Loucy (cell line): Measurements from ENCODE around the gene PIP5K1C.

Source experiments
- H2AFZ ChIP-seq: fragments of 200-600 bp; sonication (generic); 2 replicates; pipeline ENCODE4 v1.6.0; 2016; ENCODE audit warnings: antibody characterized with exemption, mild to moderate bottlenecking, low read length, moderate library complexity
- H3F3A ChIP-seq: fragments of 200-600 bp; 2 replicates; pipeline ENCODE4 v1.6.0; 2016; ENCODE audit warnings: antibody characterized with exemption, low read depth, mild to moderate bottlenecking
- H3K27me3 ChIP-seq: fragments of 200-600 bp; sonication (generic); 2 replicates; pipeline ENCODE4 v1.6.1; 2014; ENCODE audit warnings: low read length, mild to moderate bottlenecking; ENCODE audit not compliant: insufficient read depth, poor library complexity, severe bottlenecking
- H3K36me3 ChIP-seq: fragments of 200-600 bp; sonication (generic); 2 replicates; pipeline ENCODE4 v1.6.1; 2016; ENCODE audit warnings: low read length; ENCODE audit not compliant: insufficient read depth
- H3K4me1 ChIP-seq: fragments of 200-600 bp; sonication (generic); 2 replicates; pipeline ENCODE4 v1.5.1; 2014; ENCODE audit warnings: low read length, mild to moderate bottlenecking; ENCODE audit not compliant: insufficient read depth, poor library complexity, severe bottlenecking
- H3K4me2 ChIP-seq: fragments of 200-600 bp; sonication (generic); 2 replicates; pipeline ENCODE4 v1.6.0; 2014; ENCODE audit warnings: antibody characterized with exemption, low read length, low read depth, mild to moderate bottlenecking; ENCODE audit not compliant: poor library complexity, severe bottlenecking
- H3K4me3 ChIP-seq: fragments of 200-600 bp; sonication (generic); 2 replicates; pipeline ENCODE4 v1.5.1; 2014; ENCODE audit warnings: low read length, mild to moderate bottlenecking, mixed read lengths; ENCODE audit not compliant: poor library complexity, severe bottlenecking
- H3K79me2 ChIP-seq: fragments of 200-600 bp; sonication (generic); 2 replicates; pipeline ENCODE4 v1.6.1; 2014; ENCODE audit warnings: low read length; ENCODE audit not compliant: insufficient read depth
- H3K9ac ChIP-seq: fragments of 200-600 bp; sonication (generic); 2 replicates; pipeline ENCODE4 v1.6.0; 2014; ENCODE audit warnings: mild to moderate bottlenecking, low read depth, low read length, moderate library complexity; ENCODE audit not compliant: poor library complexity, severe bottlenecking
- H3K9me2 ChIP-seq: fragments of 200-600 bp; sonication (generic); replicated peaks from 2 replicates; pipeline ENCODE4 v1.6.1; 2016; ENCODE audit warnings: low read depth, low read length, mixed read lengths
- H3K9me3 ChIP-seq: fragments of 200-600 bp; sonication (generic); 2 replicates; pipeline ENCODE4 v1.6.1; 2014; ENCODE audit warnings: mild to moderate bottlenecking, antibody characterized with exemption, low read length, low read depth; ENCODE audit not compliant: insufficient read depth
- H4K20me1 ChIP-seq: fragments of 200-600 bp; sonication (generic); 2 replicates; pipeline ENCODE4 v1.6.0; 2014; ENCODE audit warnings: antibody characterized with exemption, low read length, mild to moderate bottlenecking; ENCODE audit not compliant: insufficient read depth, poor library complexity, severe bottlenecking
- EZH2phosphoT487 ChIP-seq: fragments of 200-600 bp; IDR thresholded peaks from 2 replicates; pipeline ENCODE4 v1.6.1; 2018; ENCODE audit warnings: antibody characterized with exemption, mild to moderate bottlenecking, moderate library complexity, borderline replicate concordance
- TF ChIP-seq, protein P1 (sequence below): fragments of 200-600 bp; sonication (generic); conservative IDR thresholded peaks from 2 replicates; pipeline ENCODE4 v1.5.1; 2014; ENCODE audit warnings: mild to moderate bottlenecking, antibody characterized with exemption, low read length

The PIP5K1C gene

DNA sequence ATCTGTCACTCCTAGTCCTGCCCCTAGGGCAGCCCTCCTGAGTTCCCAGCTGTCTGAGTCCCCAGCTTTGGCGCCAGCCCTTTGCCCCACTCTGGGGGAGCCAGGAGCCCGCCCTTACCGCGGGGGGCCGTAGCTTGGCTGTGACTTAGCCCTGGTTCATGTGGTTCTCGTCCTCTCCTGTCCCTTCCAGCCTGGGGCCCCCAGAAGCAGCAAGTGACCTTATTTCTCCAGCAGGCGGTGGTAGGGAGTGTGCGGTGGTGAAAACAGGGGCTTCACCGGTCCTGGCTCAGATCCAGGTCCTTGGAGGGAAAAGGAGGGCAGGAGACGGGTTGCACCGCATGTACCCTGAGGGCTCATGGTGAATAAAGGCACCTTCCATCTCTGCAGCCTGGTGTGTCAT, 107.1 kb downstream of the PIP5K1C start:
- no peak overlapping the region for H2AFZ ChIP-seq
- H3K4me1 ChIP-seq = no peaks in the 10 kb centered on the region
- H3K9ac ChIP-seq = no peak overlapping the region
- H3K9me3 ChIP-seq = peaks cover 6% of the 10 kb centered on the region; the same call in 1 of the 2 replicates
- no peaks in the 10 kb centered on the region for H3K36me3 ChIP-seq
- no peaks in the 10 kb centered on the region for H4K20me1 ChIP-seq
- no peaks in the 10 kb centered on the region for H3K27me3 ChIP-seq
- TF ChIP-seq, protein P1, sequence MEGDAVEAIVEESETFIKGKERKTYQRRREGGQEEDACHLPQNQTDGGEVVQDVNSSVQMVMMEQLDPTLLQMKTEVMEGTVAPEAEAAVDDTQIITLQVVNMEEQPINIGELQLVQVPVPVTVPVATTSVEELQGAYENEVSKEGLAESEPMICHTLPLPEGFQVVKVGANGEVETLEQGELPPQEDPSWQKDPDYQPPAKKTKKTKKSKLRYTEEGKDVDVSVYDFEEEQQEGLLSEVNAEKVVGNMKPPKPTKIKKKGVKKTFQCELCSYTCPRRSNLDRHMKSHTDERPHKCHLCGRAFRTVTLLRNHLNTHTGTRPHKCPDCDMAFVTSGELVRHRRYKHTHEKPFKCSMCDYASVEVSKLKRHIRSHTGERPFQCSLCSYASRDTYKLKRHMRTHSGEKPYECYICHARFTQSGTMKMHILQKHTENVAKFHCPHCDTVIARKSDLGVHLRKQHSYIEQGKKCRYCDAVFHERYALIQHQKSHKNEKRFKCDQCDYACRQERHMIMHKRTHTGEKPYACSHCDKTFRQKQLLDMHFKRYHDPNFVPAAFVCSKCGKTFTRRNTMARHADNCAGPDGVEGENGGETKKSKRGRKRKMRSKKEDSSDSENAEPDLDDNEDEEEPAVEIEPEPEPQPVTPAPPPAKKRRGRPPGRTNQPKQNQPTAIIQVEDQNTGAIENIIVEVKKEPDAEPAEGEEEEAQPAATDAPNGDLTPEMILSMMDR = no peak
- TF ChIP-seq EZH2phosphoT487 = no peak
- H3K4me2 ChIP-seq = no peak overlapping the region
- H3K4me3 ChIP-seq = no peak overlapping the region
- H3K9me2 ChIP-seq = no peaks in the 10 kb centered on the region
- H3F3A ChIP-seq = no peaks in the 10 kb centered on the region
- H3K79me2 ChIP-seq = no peaks in the 10 kb centered on the region

DNA sequence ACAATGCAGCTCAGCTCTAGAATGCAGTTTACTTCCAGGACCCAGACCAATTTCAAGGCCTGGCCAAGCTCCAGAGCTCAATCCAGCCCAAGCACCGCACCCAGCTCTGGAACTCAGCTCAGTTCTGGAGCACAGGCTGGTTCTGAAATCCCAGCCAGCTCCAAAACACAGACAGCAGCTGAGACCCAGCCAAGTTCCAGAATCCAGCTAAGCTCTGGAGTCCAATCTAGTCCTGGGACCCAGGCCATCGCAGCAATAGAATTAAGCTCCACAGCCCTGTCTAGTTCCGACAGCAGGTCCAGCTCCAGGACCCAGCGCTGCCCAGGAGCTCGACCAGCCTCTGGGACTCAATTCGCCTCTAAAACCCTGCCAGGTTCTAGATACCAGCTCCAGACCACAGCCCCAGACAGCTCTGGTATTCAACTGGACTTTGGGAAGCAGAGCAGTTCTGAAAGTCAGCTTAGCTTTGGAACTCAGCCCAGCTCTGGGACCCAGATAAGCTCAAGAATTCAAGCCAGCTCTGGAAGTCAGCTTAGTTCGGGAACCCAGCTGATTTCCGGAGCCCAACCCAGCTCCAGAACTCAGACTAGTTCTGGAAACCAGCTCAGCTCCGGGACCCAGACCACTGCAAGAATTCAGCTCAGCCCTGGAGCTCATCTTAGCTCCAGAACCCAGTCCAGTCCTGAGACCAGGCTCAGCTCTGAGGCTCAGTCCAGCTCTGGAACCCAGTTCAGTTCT, 108.2 kb downstream of the PIP5K1C start:
- Histone ChIP-seq H4K20me1 (no peaks in the 10 kb centered on the region), H3K79me2 (no peaks in the 10 kb centered on the region), H3K36me3 (no peaks in the 10 kb centered on the region), H3K9me2 (no peaks in the 10 kb centered on the region), H3K9me3 (peaks cover 6% of the 10 kb centered on the region; the same call in 1 of the 2 replicates), H3K27me3 (no peaks in the 10 kb centered on the region), H3F3A (no peaks in the 10 kb centered on the region), H3K4me1 (no peaks in the 10 kb centered on the region), H3K9ac (no peak overlapping the region), H2AFZ (no peak overlapping the region), H3K4me3 (no peak overlapping the region), H3K4me2 (no peak overlapping the region)
- TF ChIP-seq, protein P1 = no peak
- TF ChIP-seq EZH2phosphoT487 = no peak

DNA sequence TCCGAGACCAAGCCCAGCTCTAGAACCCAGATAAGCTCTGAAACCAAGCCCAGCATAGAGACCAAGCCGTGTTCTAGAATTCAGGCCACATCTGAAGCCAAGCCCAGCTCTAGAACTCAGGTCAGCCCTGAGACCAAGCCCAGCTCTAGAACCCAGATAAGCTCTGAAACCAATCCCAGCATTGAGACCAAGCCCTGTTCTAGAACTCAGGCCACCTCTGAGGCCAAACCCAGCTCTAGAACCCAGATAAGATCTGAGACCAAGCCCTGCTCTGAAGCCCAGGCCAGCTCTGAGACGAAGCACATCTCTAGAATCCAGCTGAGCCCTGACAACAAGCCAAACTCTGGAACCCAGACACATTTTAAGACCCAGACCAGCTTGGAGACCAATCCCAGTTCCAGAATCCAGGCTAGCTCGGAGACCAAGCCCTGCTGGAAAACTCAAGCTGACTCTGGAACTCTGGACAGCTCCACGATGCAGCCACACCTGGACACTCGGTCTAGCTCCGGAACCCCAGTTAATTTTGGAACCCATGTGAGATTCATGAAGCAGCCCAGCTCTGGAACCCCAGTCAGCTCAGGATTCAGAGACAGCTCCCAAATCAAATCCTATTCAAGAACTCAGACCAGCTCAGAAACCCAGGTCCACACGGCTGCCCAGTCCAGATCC, 109.1 kb downstream of the PIP5K1C start:
- Histone ChIP-seq H3F3A (no peaks in the 10 kb centered on the region), H3K9me2 (no peaks in the 10 kb centered on the region), H3K9me3 (peaks cover 6% of the 10 kb centered on the region; the same call in 1 of the 2 replicates), H3K4me3 (no peak overlapping the region), H4K20me1 (no peaks in the 10 kb centered on the region), H3K4me1 (no peaks in the 10 kb centered on the region), H2AFZ (no peak overlapping the region), H3K79me2 (no peaks in the 10 kb centered on the region), H3K27me3 (no peaks in the 10 kb centered on the region), H3K9ac (no peak overlapping the region), H3K36me3 (no peaks in the 10 kb centered on the region), H3K4me2 (no peak overlapping the region)
- TF ChIP-seq, protein P1 = no peak
